Spleen (tissue), 11 donors: ENCODE data around the gene PANK1. TPM values are rescaled to one million over a fixed set of nuclear protein-coding genes. Genes with fewer than 3 reads are reported as not detected.
A peak's percentile ranks its signal among the peaks of the same experiment; 100 is the strongest.

Experiments
- DNase-seq: peaks from one replicate; pipeline ENCODE4 v3.0.0-alpha.2; 2020
- H3K27ac ChIP-seq, 8 donors: fragments of 200-600 bp; sonication (generic) in 7 of 8; 1 replicate in 4 of 8; 2 replicates in 4 of 8; pipeline versions ENCODE4 v1.5.0 to v1.8.0; 2016 to 2021; ENCODE audit warnings: inconsistent platforms in 4 of 8, mild to moderate bottlenecking in 4 of 8, moderate library complexity in 1 of 8
- H3K27me3 ChIP-seq, 7 donors: fragments of 200-600 bp; sonication (generic) in 6 of 7; replicated peaks in 1 of 7; 1 replicate in 4 of 7; 2 replicates in 3 of 7; pipeline versions ENCODE4 v1.5.0 to v1.8.0; 2016 to 2021; ENCODE audit warnings: inconsistent platforms in 3 of 7, mild to moderate bottlenecking in 1 of 7
- H3K36me3 ChIP-seq, 6 donors: fragments of 200-600 bp; sonication (generic) in 5 of 6; 1 replicate in 4 of 6; 2 replicates in 2 of 6; pipeline versions ENCODE4 v1.5.0 to v1.8.0; 2016 to 2021; ENCODE audit warnings: inconsistent platforms in 2 of 6
- H3K4me1 ChIP-seq, 6 donors: fragments of 200-600 bp; sonication (generic) in 5 of 6; 1 replicate in 3 of 6; 2 replicates in 3 of 6; pipeline versions ENCODE4 v1.5.0 to v1.8.0; 2016 to 2021; ENCODE audit warnings: inconsistent platforms in 3 of 6
- H3K4me3 ChIP-seq, 8 donors: fragments of 200-600 bp; sonication (generic) in 7 of 8; 1 replicate in 4 of 8; 2 replicates in 4 of 8; pipeline versions ENCODE4 v1.5.0 to v1.8.0; 2016 to 2021; ENCODE audit warnings: inconsistent platforms in 4 of 8, mild to moderate bottlenecking in 4 of 8, moderate library complexity in 2 of 8
- H3K9me3 ChIP-seq, 8 donors: fragments of 200-600 bp; sonication (generic) in 7 of 8; 1 replicate in 4 of 8; 2 replicates in 4 of 8; pipeline versions ENCODE4 v1.5.0 to v1.8.0; 2016 to 2021; ENCODE audit warnings: inconsistent platforms in 4 of 8
- POLR2A ChIP-seq, 3 donors: fragments of 450-650 bp; IDR thresholded peaks; one replicate each; pipeline ENCODE4 v1.5.1; 2017; ENCODE audit warnings: antibody characterized with exemption in 3 of 3, mild to moderate bottlenecking in 1 of 3
- POLR2AphosphoS5 ChIP-seq, 3 donors: sonication (generic); formaldehyde crosslinking; IDR thresholded peaks; one replicate each; pipeline ENCODE4 v1.5.1; 2017; ENCODE audit warnings: antibody characterized with exemption in 3 of 3
- WGBS, 5 donors: extraction: QIAGEN DNeasy Blood & Tissue Kit in 3 of 5; methylation state at CpG; one replicate each; pipeline versions ENCODE4 v1.1.5 to v1.1.7; 2013 to 2018; 5-methylcytosine and 5-hydroxymethylcytosine counted together
- intact Hi-C: fragments of 100-400 bp; cut with DNase I; formaldehyde crosslinking; loops from one replicate; pipeline ENCODE4 v1.15.0; 2023; ENCODE audit warnings: low total_unique reads
- polyA plus RNA-seq, 3 donors: library from polyadenylated mRNA; stranded (reverse); fragments of 200-250 nt; gene quantifications; one replicate each; pipeline ENCODE4 v1.2.1, GENCODE V29; 2013
- total RNA-seq, 7 donors: library from RNA; depleted of rRNA in 3 of 7; stranded (reverse); fragments of >200 nt in 3 of 7; fragmentation: NEBNext Ultra II Directional in 4 of 7; extraction: Animal tissue kit (Norgen Biotek cat#: 25700) in 4 of 7; gene quantifications; one replicate each; pipeline versions ENCODE4 v1.1.0 to v1.2.1, GENCODE V29; 2016 to 2021
- TF ChIP-seq, protein P1 (sequence below), 11 experiments: fragments of 200-600 bp in 7 of 11; fragments of 450-650 bp in 4 of 11; sonication (generic) in 4 of 11; IDR thresholded peaks in 8 of 11; conservative IDR thresholded peaks in 3 of 11; 1 replicate in 7 of 11; 2 replicates in 4 of 11; pipeline versions ENCODE4 v1.4.0 to v1.8.0; 2016 to 2021; ENCODE audit warnings: antibody characterized with exemption in 11 of 11, inconsistent platforms in 4 of 11, mild to moderate bottlenecking in 1 of 11
- donor health status: healthy with polysubstance abuse.
- donor health status: DM: no; HTN: no; CAD: no; lungs with moderate emphysema.
- donor health status: DM: no; HTN: no; CAD: no.
- donor health status: Bipolar disorder and iron deficiency.
- donor health status: healthy.
- donor health status: DM: no; HTN: no; CAD: no.
- donor health status: DM: yes; HTN: yes; CAD: no.

Gene PANK1
- total and polyA plus RNA-seq, 10 donors: 0.37 to 6.2 (median 1.6) TPM

DNA sequence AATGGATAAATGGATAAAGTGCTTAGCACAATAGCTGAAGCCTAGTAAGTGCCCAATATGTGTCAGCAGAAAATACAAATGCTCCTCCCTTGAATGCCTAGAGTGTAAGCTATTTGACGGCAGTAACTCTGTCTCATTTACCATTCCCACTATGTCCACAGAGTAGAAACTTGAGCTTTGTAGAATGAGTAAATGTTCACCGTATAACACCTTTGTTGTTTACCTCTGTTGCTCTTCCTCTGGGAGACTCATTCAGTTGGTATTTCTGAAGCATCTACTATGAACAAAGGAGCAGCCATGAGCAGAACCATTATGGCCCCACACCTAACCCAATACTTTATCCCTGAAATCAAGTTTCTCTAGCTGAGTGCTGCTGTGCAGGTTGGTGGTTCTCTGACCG is 101.2 kb downstream of the PANK1 start:
- Histone ChIP-seq H3K4me3 (no peak overlapping the region), H3K27ac (no peak overlapping the region), H3K27me3 (peaks cover 0 to 11% (median 0%) of the 10 kb centered on the region in 7 donors), H3K4me1 (no peaks in the 10 kb centered on the region), H3K9me3 (peaks cover 0 to 4% (median 0%) of the 10 kb centered on the region in 8 donors), H3K36me3 (no peaks in the 10 kb centered on the region)
- no peak for DNase-seq
- intact Hi-C loops: no loop called here
- 73 to 96% (median 86%) methylated on average over 3 of the region's 3 CpGs for WGBS, 5 donors
- TF ChIP-seq POLR2AphosphoS5 (IDR thresholded peaks at IDR 0.05) (no peak), POLR2A (IDR thresholded peaks at IDR 0.05) (no peak)
- TF ChIP-seq, protein P1, sequence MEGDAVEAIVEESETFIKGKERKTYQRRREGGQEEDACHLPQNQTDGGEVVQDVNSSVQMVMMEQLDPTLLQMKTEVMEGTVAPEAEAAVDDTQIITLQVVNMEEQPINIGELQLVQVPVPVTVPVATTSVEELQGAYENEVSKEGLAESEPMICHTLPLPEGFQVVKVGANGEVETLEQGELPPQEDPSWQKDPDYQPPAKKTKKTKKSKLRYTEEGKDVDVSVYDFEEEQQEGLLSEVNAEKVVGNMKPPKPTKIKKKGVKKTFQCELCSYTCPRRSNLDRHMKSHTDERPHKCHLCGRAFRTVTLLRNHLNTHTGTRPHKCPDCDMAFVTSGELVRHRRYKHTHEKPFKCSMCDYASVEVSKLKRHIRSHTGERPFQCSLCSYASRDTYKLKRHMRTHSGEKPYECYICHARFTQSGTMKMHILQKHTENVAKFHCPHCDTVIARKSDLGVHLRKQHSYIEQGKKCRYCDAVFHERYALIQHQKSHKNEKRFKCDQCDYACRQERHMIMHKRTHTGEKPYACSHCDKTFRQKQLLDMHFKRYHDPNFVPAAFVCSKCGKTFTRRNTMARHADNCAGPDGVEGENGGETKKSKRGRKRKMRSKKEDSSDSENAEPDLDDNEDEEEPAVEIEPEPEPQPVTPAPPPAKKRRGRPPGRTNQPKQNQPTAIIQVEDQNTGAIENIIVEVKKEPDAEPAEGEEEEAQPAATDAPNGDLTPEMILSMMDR (IDR thresholded peaks at IDR 0.05 in 8 of 11, conservative IDR thresholded peaks at IDR 0.05 in 3 of 11): no peak

DNA sequence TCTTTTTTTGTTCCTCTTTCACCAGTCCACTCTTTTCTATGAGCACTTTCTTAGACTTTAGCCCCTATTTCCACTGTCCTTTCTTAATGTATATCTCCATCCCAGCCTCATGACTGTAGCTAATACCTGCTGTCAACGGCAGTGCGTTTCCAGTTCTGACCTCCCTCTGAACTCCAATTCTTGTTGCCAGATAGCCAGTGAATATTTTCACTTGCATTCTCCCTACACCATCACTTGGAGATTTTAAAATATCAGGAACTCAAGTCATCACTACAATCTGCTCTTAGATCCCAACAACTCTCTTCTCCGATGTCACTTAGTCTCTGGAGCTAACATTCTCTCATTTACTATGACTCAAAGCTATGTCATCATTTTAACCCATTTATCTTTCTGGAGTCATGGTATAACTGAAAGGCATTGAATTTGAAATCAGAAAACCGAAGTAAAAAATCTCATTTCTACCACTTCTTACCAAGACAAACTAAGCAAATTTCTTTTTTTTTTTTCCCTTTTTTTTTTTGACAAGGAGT is 104.6 kb downstream of the PANK1 start:
- WGBS, 5 donors: 92 to 96% (median 93%) methylated on average over 4 of the region's 4 CpGs
- intact Hi-C loops: no loop called here
- peaks cover 0 to 39% (median 14%) of the 10 kb centered on the region in 7 donors for H3K27me3 ChIP-seq
- H3K9me3 ChIP-seq: no peaks in the 10 kb centered on the region
- no peak overlapping the region for H3K4me3 ChIP-seq
- DNase-seq: no peak
- H3K36me3 ChIP-seq: no peaks in the 10 kb centered on the region
- H3K27ac ChIP-seq: no peak overlapping the region
- TF ChIP-seq POLR2A (IDR thresholded peaks at IDR 0.05) (no peak), POLR2AphosphoS5 (IDR thresholded peaks at IDR 0.05) (no peak)
- TF ChIP-seq, protein P1 (IDR thresholded peaks at IDR 0.05 in 8 of 11, conservative IDR thresholded peaks at IDR 0.05 in 3 of 11): no peak
- H3K4me1 ChIP-seq: peaks cover 0 to 7% (median 5%) of the 10 kb centered on the region in 6 donors

DNA sequence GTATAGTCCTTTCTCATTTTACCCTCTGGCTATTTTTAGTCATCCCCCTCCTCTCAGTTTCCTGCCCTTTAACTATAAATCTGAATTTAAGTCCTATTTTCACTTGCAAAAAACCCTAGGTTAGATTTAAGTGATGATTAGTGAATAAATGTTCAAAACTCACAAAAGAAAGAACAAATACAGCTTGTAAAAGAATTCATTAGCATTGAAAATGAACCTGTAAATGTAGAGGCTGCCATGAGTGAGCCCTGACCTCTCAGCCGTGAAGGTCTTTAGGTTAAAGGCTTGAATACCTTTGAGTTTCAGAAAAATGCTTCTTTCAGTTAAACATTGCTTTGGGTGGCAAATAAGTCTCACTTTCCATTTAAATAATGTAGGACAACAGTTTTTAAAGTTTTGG is 107.7 kb downstream of the PANK1 start:
- Histone ChIP-seq H3K4me3 (no peak overlapping the region), H3K27ac (no peak overlapping the region), H3K4me1 (peaks cover 3 to 21% (median 14%) of the 10 kb centered on the region in 6 donors), H3K9me3 (no peaks in the 10 kb centered on the region), H3K27me3 (peaks cover 0 to 68% (median 38%) of the 10 kb centered on the region in 7 donors), H3K36me3 (no peaks in the 10 kb centered on the region)
- intact Hi-C loops: no loop called here
- DNase-seq: no peak
- no peak for TF ChIP-seq POLR2A (IDR thresholded peaks at IDR 0.05)
- TF ChIP-seq POLR2AphosphoS5 (IDR thresholded peaks at IDR 0.05): no peak
- TF ChIP-seq, protein P1 (IDR thresholded peaks at IDR 0.05 in 8 of 11, conservative IDR thresholded peaks at IDR 0.05 in 3 of 11): no peak
- 59 to 83% (median 74%) methylated on average over 1 of the region's 1 CpG for WGBS, 5 donors

DNA sequence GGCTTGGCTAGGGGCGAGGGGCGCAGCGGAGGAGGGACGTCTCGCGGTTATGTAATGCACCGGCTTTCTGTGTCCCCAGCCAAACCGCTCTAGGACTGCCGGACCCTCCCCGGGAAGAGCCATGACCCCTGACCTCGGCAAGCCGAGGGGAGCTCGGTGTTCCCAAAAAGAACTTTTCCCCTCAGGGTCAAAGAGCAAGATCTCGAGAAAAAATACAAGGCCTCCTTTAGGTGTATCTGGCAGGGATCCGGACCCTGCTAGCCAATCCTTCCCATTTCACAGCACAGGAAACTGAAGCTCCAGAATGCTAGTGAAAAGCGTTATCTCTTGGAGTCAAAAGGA is 109.1 kb downstream of the PANK1 start:
- H3K4me3 ChIP-seq: peak overlapping the region in 6 of 8 donors; percentile 7 to 61 (median 28)
- no peak overlapping the region for H3K27ac ChIP-seq
- no peaks in the 10 kb centered on the region for H3K9me3 ChIP-seq
- H3K27me3 ChIP-seq: peaks cover 0 to 79% (median 48%) of the 10 kb centered on the region in 7 donors
- no peak for DNase-seq
- TF ChIP-seq, protein P1 (IDR thresholded peaks at IDR 0.05 in 8 of 11, conservative IDR thresholded peaks at IDR 0.05 in 3 of 11): no peak
- TF ChIP-seq POLR2AphosphoS5 (IDR thresholded peaks at IDR 0.05): no peak
- TF ChIP-seq POLR2A (IDR thresholded peaks at IDR 0.05): no peak
- no peaks in the 10 kb centered on the region for H3K36me3 ChIP-seq
- WGBS, 5 donors: 9 to 34% (median 13%) methylated on average over 9 to 16 of the region's 16 CpGs
- intact Hi-C loops: no loop called here
- H3K4me1 ChIP-seq: peaks cover 3 to 21% (median 14%) of the 10 kb centered on the region in 6 donors
